ENCODE results near the gene FSTL5. TPM values are rescaled to one million over a fixed set of nuclear protein-coding genes. Genes with fewer than 3 reads are reported as not detected.

The FSTL5 gene
- total and polyA plus RNA-seq, 9 of the 15 experiments (the other 6 are each of a cell fraction or from before 2014, with no cell fraction given) = 0.09 to 3.1 (median 0.50) TPM; not detected in 1

GRCh38 chr4:162016991-162017390 is 146.8 kb downstream of the FSTL5 start (continued):
- no peak for TF ChIP-seq GTF2F1 (IDR thresholded peaks at IDR 0.05; ENCODE audit: low read depth, low read length)
- no peak for TF ChIP-seq NCOA6 (IDR thresholded peaks at IDR 0.05)
- TF ChIP-seq KAT2B (IDR thresholded peaks at IDR 0.05; ENCODE audit: low read depth, low read length) = no peak
- TF ChIP-seq NR0B1 (IDR thresholded peaks at IDR 0.05; ENCODE audit: partially characterized antibody) = no peak
- TF ChIP-seq SMC3 (conservative IDR thresholded peaks at IDR 0.05; ENCODE audit: insufficient read depth, low read depth, low read length) = no peak

- H3K4me1 ChIP-seq (replicated peaks in 1 of 2; ENCODE audit: control insufficient read depth in 2 of 2, insufficient read depth in 2 of 2, low read length in 2 of 2) = no peaks in the 10 kb centered on the region
- H3K27me3 ChIP-seq (ENCODE audit: control insufficient read depth in 2 of 2, insufficient read depth in 2 of 2, low read length in 2 of 2) = no peaks in the 10 kb centered on the region
- no peak overlapping the region for H3K27ac ChIP-seq (ENCODE audit: extremely low read depth, low read depth, low read length)
- intact Hi-C loops (cut with micrococcal nuclease) = no loop called here
- WGBS (ENCODE audit: insufficient coverage, low coverage, missing lambda C conversion rate) = no CpG with 5 or more reads among the region's 1 CpG
- no peaks in the 10 kb centered on the region for H3K9me1 ChIP-seq (ENCODE audit: control insufficient read depth, insufficient read depth, low read length)
- no TSS peak for BruUV-seq (replicated peaks)
- H3K79me2 ChIP-seq (ENCODE audit: control insufficient read depth, insufficient read depth, low read length) = no peaks in the 10 kb centered on the region
- no peaks in the 10 kb centered on the region for H3K36me3 ChIP-seq (ENCODE audit: control insufficient read depth, insufficient read depth, low read length)
- no peak overlapping the region for H3K4me3 ChIP-seq
- no peaks in the 10 kb centered on the region for H4K20me1 ChIP-seq (replicated peaks; ENCODE audit: control insufficient read depth, insufficient read depth, low read length)
- FAIRE-seq (no peak), DNase-seq (ENCODE audit: extremely low read depth in 1 of 4, low spot score in 3 of 4) (no peak), ATAC-seq (no peak)
- in situ Hi-C loops (cut with MboI) = no loop called here
- no peak overlapping the region for H3K4me2 ChIP-seq (ENCODE audit: insufficient read depth, low read length)
- CTCF ChIA-PET (ENCODE audit: low intra/inter-chr PET ratio) = no interaction called here
- no peak overlapping the region for H2AFZ ChIP-seq (ENCODE audit: low read depth, low read length)
- H3K9me3 ChIP-seq (replicated peaks; ENCODE audit: control insufficient read depth, insufficient read depth, low read depth, low read length) = no peaks in the 10 kb centered on the region
- no peak overlapping the region for H3K9ac ChIP-seq (ENCODE audit: insufficient read depth in 1 of 2, low read depth in 2 of 2, low read length in 2 of 2)
- TF ChIP-seq GTF2A2 (tag; IDR thresholded peaks at IDR 0.05) = no peak
- no peak for TF ChIP-seq ZBTB33 (CRISPR knock-in tag; IDR thresholded peaks at IDR 0.05)
- POLR2A ChIA-PET = no interaction called here
Measured at GRCh38 chr4:162016219-162016618, 147.6 kb downstream of the FSTL5 start.
